ENCODE results near the gene CPT1A. TPM values are rescaled to one million over a fixed set of nuclear protein-coding genes. Genes with fewer than 3 reads are reported as not detected.

Gene CPT1A
- total and polyA plus RNA-seq, 7 donors, result 8.6 to 29.2 (median 12.9) TPM

- no peak for TF ChIP-seq CTCF (IDR thresholded peaks at IDR 0.05)
- no peak overlapping the region for H3K27ac ChIP-seq
- intact Hi-C loops (cut with DNase I), result no loop called here
- H3K9me3 ChIP-seq, result no peaks in the 10 kb centered on the region
- DNase-seq (no peak), ATAC-seq (no peak)
- H3K4me3 ChIP-seq, result no peak overlapping the region
- H3K27me3 ChIP-seq (ENCODE audit: insufficient read depth in 3 of 3, low read length in 2 of 3), result no peaks in the 10 kb centered on the region
- WGBS, 3 donors, result 95 to 96% (median 96%) methylated on average over 8 of the region's 8 CpGs
- peaks cover 0 to 81% of the 10 kb centered on the region in 2 donors for H3K36me3 ChIP-seq (ENCODE audit: insufficient read depth in 1 of 2, low read depth in 1 of 2)
- no peaks in the 10 kb centered on the region for H3K4me1 ChIP-seq
Measured at GRCh38 chr11:68766786-68767185, 74.9 kb downstream of the CPT1A start.

GRCh38 chr11:68764746-68765145 lies 77.0 kb downstream of the CPT1A start:
- DNase-seq (no peak), ATAC-seq (no peak)
- no peak overlapping the region for H3K4me3 ChIP-seq
- no peaks in the 10 kb centered on the region for H3K4me1 ChIP-seq
- WGBS, 3 donors, result 86 to 87% (median 87%) methylated on average over 16 of the region's 16 CpGs
- H3K9me3 ChIP-seq, result no peaks in the 10 kb centered on the region
- intact Hi-C loops (cut with DNase I), result no loop called here
- no peaks in the 10 kb centered on the region for H3K27me3 ChIP-seq (ENCODE audit: insufficient read depth in 3 of 3, low read length in 2 of 3)
- peaks cover 0 to 81% of the 10 kb centered on the region in 2 donors for H3K36me3 ChIP-seq (ENCODE audit: insufficient read depth in 1 of 2, low read depth in 1 of 2)
- no peak for TF ChIP-seq CTCF (IDR thresholded peaks at IDR 0.05)
- no peak overlapping the region for H3K27ac ChIP-seq

- Histone ChIP-seq H3K4me1 (no peaks in the 10 kb centered on the region), H3K4me3 (no peak overlapping the region), H3K9me3 (no peaks in the 10 kb centered on the region), H3K36me3 (ENCODE audit: insufficient read depth in 1 of 2, low read depth in 1 of 2) (peaks cover 0 to 82% of the 10 kb centered on the region in 2 donors), H3K27me3 (ENCODE audit: insufficient read depth in 3 of 3, low read length in 2 of 3) (no peaks in the 10 kb centered on the region), H3K27ac (no peak overlapping the region)
- intact Hi-C loops (cut with DNase I), result no loop called here
- WGBS, 3 donors, result 89 to 92% (median 90%) methylated on average over 14 of the region's 14 CpGs
- TF ChIP-seq CTCF (IDR thresholded peaks at IDR 0.05), result peak; percentile 8
- DNase-seq (no peak), ATAC-seq (peak in 1 of 4 donors; percentile 18)
Measured at GRCh38 chr11:68763926-68764657, 77.6 kb downstream of the CPT1A start.

GRCh38 chr11:68763181-68763721 lies 78.5 kb downstream of the CPT1A start:
- intact Hi-C loops (cut with DNase I), result no loop called here
- Histone ChIP-seq H3K4me1 (no peaks in the 10 kb centered on the region), H3K27me3 (ENCODE audit: insufficient read depth in 3 of 3, low read length in 2 of 3) (no peaks in the 10 kb centered on the region), H3K27ac (no peak overlapping the region), H3K9me3 (no peaks in the 10 kb centered on the region), H3K36me3 (ENCODE audit: insufficient read depth in 1 of 2, low read depth in 1 of 2) (peaks cover 2 to 82% of the 10 kb centered on the region in 2 donors), H3K4me3 (no peak overlapping the region)
- no peak for TF ChIP-seq CTCF (IDR thresholded peaks at IDR 0.05)
- ATAC-seq (no peak), DNase-seq (no peak)
- 72 to 78% (median 75%) methylated on average over 10 of the region's 10 CpGs for WGBS, 3 donors
